ENCODE measurements around the gene HAUS7. TPM values are rescaled to one million over a fixed set of nuclear protein-coding genes. Genes with fewer than 3 reads are reported as not detected.

Gene HAUS7
- total RNA-seq, 2 experiments from 2014 or later = 42.5 to 47.9 TPM

DNA sequence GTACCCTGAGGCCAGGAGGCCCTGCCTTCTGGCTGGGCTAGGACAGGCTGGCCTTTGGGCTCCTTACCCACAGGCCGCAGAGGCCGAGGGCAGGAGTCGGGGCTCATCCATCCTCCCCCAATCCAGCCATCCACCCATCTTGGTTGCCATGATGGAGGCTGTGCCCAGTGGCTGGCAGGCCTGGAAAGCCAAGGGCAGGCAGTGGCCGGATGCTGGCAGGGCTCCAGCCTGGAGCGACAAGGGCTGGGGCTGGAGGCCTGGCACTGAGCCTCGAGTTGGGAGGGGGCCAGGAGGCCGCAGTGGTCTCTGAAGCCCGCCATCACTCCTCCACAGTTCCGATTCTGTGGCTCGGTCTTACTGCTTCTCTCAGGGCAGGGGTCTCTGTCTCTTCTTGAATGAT, 15.8 kb upstream of the HAUS7 start:
- no peaks in the 10 kb centered on the region for H4K20me1 ChIP-seq (ENCODE audit: insufficient read depth, low read length)
- no peak for DNase-seq (ENCODE audit: low spot score)
- H3K4me3 ChIP-seq (ENCODE audit: low read depth, low read length, poor library complexity, severe bottlenecking) = no peak overlapping the region
- BruUV-seq (replicated peaks) = no TSS peak
- TF ChIP-seq EZH2phosphoT487 (IDR thresholded peaks at IDR 0.05; ENCODE audit: borderline replicate concordance, low read depth, low read length) = no peak
- no peak for TF ChIP-seq CTCF (conservative IDR thresholded peaks at IDR 0.05; ENCODE audit: low read length)
- H3K4me1 ChIP-seq (ENCODE audit: insufficient read depth, low read length, poor library complexity, severe bottlenecking) = no peaks in the 10 kb centered on the region
- POLR2A ChIA-PET = no interaction called here
- CTCF ChIA-PET (ENCODE audit: unreplicated experiment) = no interaction called here
- intact Hi-C loops (cut with micrococcal nuclease; ENCODE audit: unreplicated experiment) = no loop called here
- no peak overlapping the region for H3K27ac ChIP-seq (ENCODE audit: low read depth, low read length, poor library complexity, severe bottlenecking)
- H3K79me2 ChIP-seq (ENCODE audit: insufficient read depth, low read depth, low read length) = no peaks in the 10 kb centered on the region
- H3K9me3 ChIP-seq (ENCODE audit: low read length) = no peaks in the 10 kb centered on the region
- H3K4me2 ChIP-seq (ENCODE audit: low read length) = no peak overlapping the region
- H3K9me2 ChIP-seq (ENCODE audit: insufficient read depth, low read length) = no peaks in the 10 kb centered on the region
- no peaks in the 10 kb centered on the region for H3K36me3 ChIP-seq (ENCODE audit: insufficient read depth, low read length)
- H2AFZ ChIP-seq (ENCODE audit: low read length) = no peak overlapping the region

- CTCF ChIA-PET (ENCODE audit: unreplicated experiment) = no interaction called here
- Histone ChIP-seq H3K9me2 (ENCODE audit: insufficient read depth, low read length) (no peaks in the 10 kb centered on the region), H3K79me2 (ENCODE audit: insufficient read depth, low read depth, low read length) (no peaks in the 10 kb centered on the region), H3K9me3 (ENCODE audit: low read length) (no peaks in the 10 kb centered on the region), H3K36me3 (ENCODE audit: insufficient read depth, low read length) (no peaks in the 10 kb centered on the region), H3K4me2 (ENCODE audit: low read length) (no peak overlapping the region), H4K20me1 (ENCODE audit: insufficient read depth, low read length) (no peaks in the 10 kb centered on the region), H3K4me3 (ENCODE audit: low read depth, low read length, poor library complexity, severe bottlenecking) (no peak overlapping the region), H2AFZ (ENCODE audit: low read length) (no peak overlapping the region), H3K4me1 (ENCODE audit: insufficient read depth, low read length, poor library complexity, severe bottlenecking) (no peaks in the 10 kb centered on the region), H3K27ac (ENCODE audit: low read depth, low read length, poor library complexity, severe bottlenecking) (no peak overlapping the region)
- intact Hi-C loops (cut with micrococcal nuclease; ENCODE audit: unreplicated experiment) = no loop called here
- DNase-seq (ENCODE audit: low spot score) = no peak
- TF ChIP-seq EZH2phosphoT487 (IDR thresholded peaks at IDR 0.05; ENCODE audit: borderline replicate concordance, low read depth, low read length) (no peak), CTCF (conservative IDR thresholded peaks at IDR 0.05; ENCODE audit: low read length) (no peak)
- POLR2A ChIA-PET = no interaction called here
- BruUV-seq (replicated peaks) = no TSS peak
Measured at GRCh38 chrX:153485396-153486080, 15.2 kb upstream of the HAUS7 start.

- no peaks in the 10 kb centered on the region for H3K9me3 ChIP-seq (ENCODE audit: low read length)
- H2AFZ ChIP-seq (ENCODE audit: low read length) = no peak overlapping the region
- no peak for TF ChIP-seq EZH2phosphoT487 (IDR thresholded peaks at IDR 0.05; ENCODE audit: borderline replicate concordance, low read depth, low read length)
- H3K27ac ChIP-seq (ENCODE audit: low read depth, low read length, poor library complexity, severe bottlenecking) = no peak overlapping the region
- no peak for DNase-seq (ENCODE audit: low spot score)
- intact Hi-C loops (cut with micrococcal nuclease; ENCODE audit: unreplicated experiment) = no loop called here
- BruUV-seq (replicated peaks) = no TSS peak
- ChIA-PET CTCF (ENCODE audit: unreplicated experiment) (no interaction called here), POLR2A (no interaction called here)
- H3K4me2 ChIP-seq (ENCODE audit: low read length) = no peak overlapping the region
- no peak overlapping the region for H3K4me3 ChIP-seq (ENCODE audit: low read depth, low read length, poor library complexity, severe bottlenecking)
- H3K4me1 ChIP-seq (ENCODE audit: insufficient read depth, low read length, poor library complexity, severe bottlenecking) = no peaks in the 10 kb centered on the region
- no peaks in the 10 kb centered on the region for H3K79me2 ChIP-seq (ENCODE audit: insufficient read depth, low read depth, low read length)
- H4K20me1 ChIP-seq (ENCODE audit: insufficient read depth, low read length) = no peaks in the 10 kb centered on the region
- H3K9me2 ChIP-seq (ENCODE audit: insufficient read depth, low read length) = no peaks in the 10 kb centered on the region
- H3K36me3 ChIP-seq (ENCODE audit: insufficient read depth, low read length) = no peaks in the 10 kb centered on the region
Measured at GRCh38 chrX:153482376-153483015, 12.1 kb upstream of the HAUS7 start.
